H9 (cell line): ENCODE data around the gene CNTN2. TPM values are rescaled to one million over a fixed set of nuclear protein-coding genes. Genes with fewer than 3 reads are reported as not detected.

Experiments
- DNase-seq: peaks from one replicate; pipeline ENCODE4 v3.0.0-alpha.2; 2017
- H2AFZ ChIP-seq: one replicate; pipeline ENCODE4 v1.6.1; 2013; ENCODE audit warnings: mild to moderate bottlenecking, low read length, control low read depth, moderate library complexity
- H2AK5ac ChIP-seq: 2 replicates; pipeline ENCODE4 v1.6.1; 2013; ENCODE audit warnings: low read length, control low read depth, mixed read lengths; ENCODE audit not compliant: insufficient read length
- H2BK120ac ChIP-seq: one replicate; pipeline ENCODE4 v1.6.1; 2013; ENCODE audit warnings: low read depth, mild to moderate bottlenecking, low read length, control low read depth, inconsistent platforms; ENCODE audit not compliant: poor library complexity, severe bottlenecking
- H2BK12ac ChIP-seq: 2 replicates; pipeline ENCODE4 v1.6.1; 2013; ENCODE audit warnings: low read length, control low read depth, mixed read lengths, low read depth; ENCODE audit not compliant: insufficient read length
- H2BK15ac ChIP-seq: 2 replicates; pipeline ENCODE4 v1.6.1; 2013; ENCODE audit warnings: low read depth, low read length, control low read depth
- H2BK20ac ChIP-seq: one replicate; pipeline ENCODE4 v1.6.1; 2013; ENCODE audit warnings: low read depth, mild to moderate bottlenecking, low read length, control low read depth, inconsistent platforms; ENCODE audit not compliant: poor library complexity, severe bottlenecking
- H2BK5ac ChIP-seq: 2 replicates; pipeline ENCODE4 v1.6.1; 2013; ENCODE audit warnings: low read length, control low read depth, mixed read lengths; ENCODE audit not compliant: insufficient read length
- H3K14ac ChIP-seq: 2 replicates; pipeline ENCODE4 v1.6.1; 2013; ENCODE audit warnings: low read length, control low read depth; ENCODE audit not compliant: insufficient read depth
- H3K18ac ChIP-seq: 2 replicates; pipeline ENCODE4 v1.6.1; 2013; ENCODE audit warnings: low read depth, mild to moderate bottlenecking, mixed read lengths, low read length, control low read depth; ENCODE audit not compliant: insufficient read length
- H3K23ac ChIP-seq: 2 replicates; pipeline ENCODE4 v1.6.1; 2013; ENCODE audit warnings: low read length, control low read depth, mixed read lengths, low read depth; ENCODE audit not compliant: insufficient read length
- H3K23me2 ChIP-seq: 2 replicates; pipeline ENCODE4 v1.6.1; 2013; ENCODE audit warnings: low read depth, mild to moderate bottlenecking, mixed read lengths, low read length, control low read depth; ENCODE audit not compliant: insufficient read length, poor library complexity, severe bottlenecking
- H3K27ac ChIP-seq: 2 replicates; pipeline ENCODE4 v1.5.1; 2013; ENCODE audit warnings: low read length, control low read depth, mixed read lengths, low read depth; ENCODE audit not compliant: insufficient read length
- H3K27me3 ChIP-seq: 2 replicates; pipeline ENCODE4 v1.6.1; 2013; ENCODE audit warnings: low read length, control low read depth, inconsistent platforms; ENCODE audit not compliant: insufficient read depth
- H3K4ac ChIP-seq: 2 replicates; pipeline ENCODE4 v1.6.1; 2013; ENCODE audit warnings: low read depth, mild to moderate bottlenecking, control low read depth, inconsistent platforms, low read length, moderate library complexity
- H3K4me1 ChIP-seq: 2 replicates; pipeline ENCODE4 v1.6.1; 2013; ENCODE audit warnings: low read length, control low read depth, inconsistent platforms; ENCODE audit not compliant: insufficient read depth
- H3K4me2 ChIP-seq: 2 replicates; pipeline ENCODE4 v1.6.1; 2013; ENCODE audit warnings: low read length, control low read depth, mixed read lengths; ENCODE audit not compliant: insufficient read length, insufficient read depth
- H3K56ac ChIP-seq: 2 replicates; pipeline ENCODE4 v1.6.1; 2013; ENCODE audit warnings: low read depth, mild to moderate bottlenecking, mixed read lengths, low read length, control low read depth; ENCODE audit not compliant: insufficient read length
- H3K79me1 ChIP-seq: 2 replicates; pipeline ENCODE4 v1.6.1; 2013; ENCODE audit warnings: low read depth, mild to moderate bottlenecking, moderate library complexity, low read length, control low read depth, inconsistent platforms; ENCODE audit not compliant: insufficient read depth, poor library complexity, severe bottlenecking
- H3K79me2 ChIP-seq: 2 replicates; pipeline ENCODE4 v1.6.1; 2013; ENCODE audit warnings: low read length, control low read depth, inconsistent platforms; ENCODE audit not compliant: insufficient read depth
- H3K9ac ChIP-seq: 2 replicates; pipeline ENCODE4 v1.6.1; 2013; ENCODE audit warnings: low read length, control low read depth, mixed read lengths; ENCODE audit not compliant: insufficient read length; ENCODE audit errors: extremely low read depth
- H3K9me3 ChIP-seq: one replicate; pipeline ENCODE4 v1.6.1; 2013; ENCODE audit warnings: low read depth, low read length, inconsistent platforms; ENCODE audit not compliant: control insufficient read depth
- H3T11ph ChIP-seq: one replicate; pipeline ENCODE4 v1.6.1; 2013; ENCODE audit warnings: mild to moderate bottlenecking, low read length, control low read depth, inconsistent platforms
- H4K20me1 ChIP-seq: one replicate; pipeline ENCODE4 v1.6.1; 2013; ENCODE audit not compliant: control insufficient read depth, insufficient read length, insufficient read depth
- H4K5ac ChIP-seq: 2 replicates; pipeline ENCODE4 v1.6.1; 2013; ENCODE audit warnings: low read depth, mild to moderate bottlenecking, mixed read lengths, low read length, control low read depth; ENCODE audit not compliant: insufficient read length
- H4K8ac ChIP-seq: replicated peaks from 2 replicates; pipeline ENCODE4 v1.6.1; 2013; ENCODE audit warnings: low read length, control low read depth, mixed read lengths, low read depth; ENCODE audit not compliant: insufficient read length
- H4K91ac ChIP-seq: 2 replicates; pipeline ENCODE4 v1.6.1; 2013; ENCODE audit warnings: low read depth, mild to moderate bottlenecking, moderate library complexity, mixed read lengths, low read length, control low read depth; ENCODE audit not compliant: insufficient read length
- H3K27ac Mint-ChIP-seq, 3 experiments: 2 replicates in 2 of 3; 3 replicates in 1 of 3; pipeline ENCODE4 v1.8.0; 2020 to 2021; ENCODE audit warnings: mixed read lengths in 3 of 3, mild to moderate bottlenecking in 1 of 3, moderate library complexity in 1 of 3
- H3K27me3 Mint-ChIP-seq: 2 replicates; pipeline ENCODE4 v1.8.0; 2021; ENCODE audit warnings: low read depth, mild to moderate bottlenecking, moderate library complexity, mixed read lengths
- H3K36me3 Mint-ChIP-seq, 3 experiments: 2 replicates in 2 of 3; 3 replicates in 1 of 3; pipeline ENCODE4 v1.8.0; 2020 to 2021; ENCODE audit warnings: low read depth in 3 of 3, mixed read lengths in 3 of 3; ENCODE audit not compliant: insufficient read depth in 1 of 3
- H3K4me1 Mint-ChIP-seq, 2 experiments: 2 replicates each; pipeline ENCODE4 v1.8.0; 2020; ENCODE audit warnings: mixed read lengths in 2 of 2
- H3K4me3 Mint-ChIP-seq, 2 experiments: 2 replicates in 1 of 2; 3 replicates in 1 of 2; pipeline ENCODE4 v1.8.0; 2020 to 2021; ENCODE audit warnings: mild to moderate bottlenecking in 2 of 2, mixed read lengths in 2 of 2, moderate library complexity in 1 of 2
- H3K9me3 Mint-ChIP-seq, 2 experiments: 2 replicates in 1 of 2; 3 replicates in 1 of 2; pipeline ENCODE4 v1.8.0; 2020; ENCODE audit warnings: mild to moderate bottlenecking in 2 of 2, mixed read lengths in 2 of 2, moderate library complexity in 1 of 2
- WGBS: extraction: QIAGEN DNeasy Blood & Tissue Kit; methylation state at CpG from one replicate; pipeline ENCODE4 v1.1.7; 2013; ENCODE audit warnings: missing lambda C conversion rate, low lambda C conversion rate, mixed read lengths; ENCODE audit not compliant: insufficient read length; ENCODE audit errors: extremely low coverage; 5-methylcytosine and 5-hydroxymethylcytosine counted together
- total RNA-seq: library from RNA; stranded (reverse); gene quantifications from 2 replicates; pipeline ENCODE4 v1.2.1, GENCODE V29; 2021
- TF ChIP-seq, protein P1 (sequence below): fragments of 200-600 bp; sonication (generic); conservative IDR thresholded peaks from 3 replicates; pipeline ENCODE4 v1.8.0; 2021; ENCODE audit warnings: antibody characterized with exemption, mild to moderate bottlenecking

CNTN2 gene
- total RNA-seq, 1 experiment from 2014 or later: 0.42 TPM

- no peaks in the 10 kb centered on the region for H3K36me3 Mint-ChIP-seq
- no peak overlapping the region for H3K4me3 Mint-ChIP-seq
- H3K9ac ChIP-seq: no peak overlapping the region
- no peak overlapping the region for H2BK20ac ChIP-seq
- no peak overlapping the region for H2AK5ac ChIP-seq
- no peak overlapping the region for H3K56ac ChIP-seq
- TF ChIP-seq, protein P1, sequence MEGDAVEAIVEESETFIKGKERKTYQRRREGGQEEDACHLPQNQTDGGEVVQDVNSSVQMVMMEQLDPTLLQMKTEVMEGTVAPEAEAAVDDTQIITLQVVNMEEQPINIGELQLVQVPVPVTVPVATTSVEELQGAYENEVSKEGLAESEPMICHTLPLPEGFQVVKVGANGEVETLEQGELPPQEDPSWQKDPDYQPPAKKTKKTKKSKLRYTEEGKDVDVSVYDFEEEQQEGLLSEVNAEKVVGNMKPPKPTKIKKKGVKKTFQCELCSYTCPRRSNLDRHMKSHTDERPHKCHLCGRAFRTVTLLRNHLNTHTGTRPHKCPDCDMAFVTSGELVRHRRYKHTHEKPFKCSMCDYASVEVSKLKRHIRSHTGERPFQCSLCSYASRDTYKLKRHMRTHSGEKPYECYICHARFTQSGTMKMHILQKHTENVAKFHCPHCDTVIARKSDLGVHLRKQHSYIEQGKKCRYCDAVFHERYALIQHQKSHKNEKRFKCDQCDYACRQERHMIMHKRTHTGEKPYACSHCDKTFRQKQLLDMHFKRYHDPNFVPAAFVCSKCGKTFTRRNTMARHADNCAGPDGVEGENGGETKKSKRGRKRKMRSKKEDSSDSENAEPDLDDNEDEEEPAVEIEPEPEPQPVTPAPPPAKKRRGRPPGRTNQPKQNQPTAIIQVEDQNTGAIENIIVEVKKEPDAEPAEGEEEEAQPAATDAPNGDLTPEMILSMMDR: no peak
- H4K91ac ChIP-seq: no peak overlapping the region
- no peak overlapping the region for H4K8ac ChIP-seq
- H2BK15ac ChIP-seq: no peak overlapping the region
- H3K27ac ChIP-seq: no peak overlapping the region
- peaks cover 12% of the 10 kb centered on the region; the same call in 1 of the 2 replicates for H3K4me1 ChIP-seq
- no peak overlapping the region for H4K5ac ChIP-seq
- no peaks in the 10 kb centered on the region for H3K23me2 ChIP-seq
- H3T11ph ChIP-seq: no peak overlapping the region
- H4K20me1 ChIP-seq: peaks cover 4% of the 10 kb centered on the region
- no peaks in the 10 kb centered on the region; the same call in 1 of the 2 replicates for H3K27me3 ChIP-seq
- H3K79me1 ChIP-seq: no peaks in the 10 kb centered on the region
- no peak overlapping the region for H3K27ac Mint-ChIP-seq
- WGBS: no CpG with 5 or more reads among the region's 4 CpGs
- no peak overlapping the region for H3K23ac ChIP-seq
- no peak overlapping the region for H2BK12ac ChIP-seq
- H3K79me2 ChIP-seq: no peaks in the 10 kb centered on the region
- no peak overlapping the region for H3K4ac ChIP-seq
- no peak for DNase-seq
- peaks cover 35 to 46% of the 10 kb centered on the region in 2 experiments for H3K4me1 Mint-ChIP-seq
- no peak overlapping the region for H2BK5ac ChIP-seq
- no peaks in the 10 kb centered on the region for H3K9me3 ChIP-seq
- peaks cover 58% of the 10 kb centered on the region for H3K27me3 Mint-ChIP-seq
- H3K18ac ChIP-seq: no peak overlapping the region
- H3K14ac ChIP-seq: no peak overlapping the region; the same call in 1 of the 2 replicates
- no peak overlapping the region for H2BK120ac ChIP-seq
- H2AFZ ChIP-seq: no peak overlapping the region
- no peak overlapping the region for H3K4me2 ChIP-seq
- H3K9me3 Mint-ChIP-seq: no peaks in the 10 kb centered on the region; a peak in 1 of 5 replicates
These were observed 3.9 kb downstream of the CNTN2 start for GRCh38 chr1:205046870-205047269.
